ENCODE results near the gene SMNDC1. TPM values are rescaled to one million over a fixed set of nuclear protein-coding genes. Genes with fewer than 3 reads are reported as not detected.
"Not testable (repeated sequence)": the region's sequence is repeated elsewhere in the genome, so short reads cannot be mapped to it uniquely, and the experiment has no call there.

The SMNDC1 gene
- total and polyA plus RNA-seq, 2 donors from 2014 or later, result 12.4 to 28.6 TPM

DNA sequence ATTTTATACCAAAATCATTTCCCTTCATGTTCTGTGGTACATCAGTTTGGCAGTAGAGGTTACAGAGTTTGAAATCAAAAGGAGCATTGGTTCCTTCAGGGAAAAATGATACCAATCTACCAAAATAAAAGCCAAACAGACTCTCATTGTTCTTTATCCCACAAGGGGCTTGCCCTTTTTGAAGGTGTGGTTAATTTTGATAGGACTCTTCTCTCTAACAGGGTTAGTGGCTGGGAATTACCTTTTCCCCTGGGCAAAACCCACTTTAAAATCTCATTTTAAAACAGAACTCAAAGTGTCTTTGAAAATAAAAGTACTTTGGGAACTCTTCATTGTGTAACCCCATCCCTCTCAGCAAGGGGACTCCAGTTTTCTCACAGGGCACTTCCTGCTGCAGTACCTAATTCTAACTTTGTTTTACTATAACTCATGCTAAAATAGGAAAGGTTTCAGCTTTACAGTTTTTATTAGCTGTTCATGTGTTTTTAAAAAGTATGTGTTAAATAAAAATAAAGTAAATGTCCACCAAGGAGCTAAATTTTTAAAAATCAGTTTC is 30.6 kb downstream of the SMNDC1 start:
- Histone ChIP-seq H3K36me3 (ENCODE audit: control insufficient read depth in 2 of 3, insufficient read depth in 3 of 3, low read length in 3 of 3) (no peaks in the 10 kb centered on the region), H3K4me3 (ENCODE audit: low read length in 3 of 3) (no peak overlapping the region), H3K27ac (ENCODE audit: low read depth in 2 of 2, low read length in 2 of 2) (no peak overlapping the region), H3K9ac (ENCODE audit: low read length in 3 of 3) (no peak overlapping the region), H3K27me3 (ENCODE audit: control insufficient read depth, insufficient read depth, low read length) (no peaks in the 10 kb centered on the region), H3K4me1 (ENCODE audit: control insufficient read depth in 2 of 3, insufficient read depth in 2 of 3, low read depth in 1 of 3, low read length in 3 of 3) (peaks cover 0 to 11% (median 7%) of the 10 kb centered on the region in 3 donors), H3K9me3 (ENCODE audit: control insufficient read depth in 2 of 3, insufficient read depth in 1 of 3, low read length in 3 of 3) (no peaks in the 10 kb centered on the region)
- intact Hi-C loops (cut with DNase I), result no loop called here
- FAIRE-seq (no peak), DNase-seq (no peak)
- TF ChIP-seq, protein P1, sequence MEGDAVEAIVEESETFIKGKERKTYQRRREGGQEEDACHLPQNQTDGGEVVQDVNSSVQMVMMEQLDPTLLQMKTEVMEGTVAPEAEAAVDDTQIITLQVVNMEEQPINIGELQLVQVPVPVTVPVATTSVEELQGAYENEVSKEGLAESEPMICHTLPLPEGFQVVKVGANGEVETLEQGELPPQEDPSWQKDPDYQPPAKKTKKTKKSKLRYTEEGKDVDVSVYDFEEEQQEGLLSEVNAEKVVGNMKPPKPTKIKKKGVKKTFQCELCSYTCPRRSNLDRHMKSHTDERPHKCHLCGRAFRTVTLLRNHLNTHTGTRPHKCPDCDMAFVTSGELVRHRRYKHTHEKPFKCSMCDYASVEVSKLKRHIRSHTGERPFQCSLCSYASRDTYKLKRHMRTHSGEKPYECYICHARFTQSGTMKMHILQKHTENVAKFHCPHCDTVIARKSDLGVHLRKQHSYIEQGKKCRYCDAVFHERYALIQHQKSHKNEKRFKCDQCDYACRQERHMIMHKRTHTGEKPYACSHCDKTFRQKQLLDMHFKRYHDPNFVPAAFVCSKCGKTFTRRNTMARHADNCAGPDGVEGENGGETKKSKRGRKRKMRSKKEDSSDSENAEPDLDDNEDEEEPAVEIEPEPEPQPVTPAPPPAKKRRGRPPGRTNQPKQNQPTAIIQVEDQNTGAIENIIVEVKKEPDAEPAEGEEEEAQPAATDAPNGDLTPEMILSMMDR (IDR thresholded peaks at IDR 0.05; ENCODE audit: borderline replicate concordance, extremely low read depth, insufficient read depth), result no peak

DNA sequence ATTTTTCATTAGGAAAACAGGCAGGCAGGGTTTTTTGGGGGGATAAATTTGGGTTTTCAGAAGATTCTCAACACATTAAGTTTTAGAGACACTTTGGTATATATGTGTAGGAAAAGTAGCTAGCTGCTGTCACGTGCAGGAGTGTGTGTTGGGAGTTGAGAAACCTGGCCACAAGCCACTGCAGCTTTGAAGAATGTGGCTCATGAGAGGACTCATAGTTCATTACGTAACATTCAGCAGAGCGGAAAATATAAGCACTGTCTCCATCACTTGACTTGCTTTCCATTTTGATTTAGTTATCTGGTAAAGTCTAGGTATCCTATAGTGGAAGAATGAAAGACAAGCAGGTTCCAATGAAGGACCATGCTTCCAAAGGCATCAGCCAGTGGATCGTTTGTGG is 31.2 kb downstream of the SMNDC1 start:
- intact Hi-C loops (cut with DNase I), result no loop called here
- TF ChIP-seq, protein P1 (IDR thresholded peaks at IDR 0.05; ENCODE audit: borderline replicate concordance, extremely low read depth, insufficient read depth), result no peak
- FAIRE-seq (no peak), DNase-seq (peak in 3 of 5 donors; percentile 18 to 71 (median 60))
- H3K4me3 ChIP-seq (ENCODE audit: low read length in 3 of 3), result no peak overlapping the region
- no peak overlapping the region for H3K27ac ChIP-seq (ENCODE audit: low read depth in 2 of 2, low read length in 2 of 2)
- no peaks in the 10 kb centered on the region for H3K9me3 ChIP-seq (ENCODE audit: control insufficient read depth in 2 of 3, insufficient read depth in 1 of 3, low read length in 3 of 3)
- H3K27me3 ChIP-seq (ENCODE audit: control insufficient read depth, insufficient read depth, low read length), result no peaks in the 10 kb centered on the region
- no peaks in the 10 kb centered on the region for H3K36me3 ChIP-seq (ENCODE audit: control insufficient read depth in 2 of 3, insufficient read depth in 3 of 3, low read length in 3 of 3)
- H3K4me1 ChIP-seq (ENCODE audit: control insufficient read depth in 2 of 3, insufficient read depth in 2 of 3, low read depth in 1 of 3, low read length in 3 of 3), result peaks cover 0 to 14% (median 13%) of the 10 kb centered on the region in 3 donors
- H3K9ac ChIP-seq (ENCODE audit: low read length in 3 of 3), result no peak overlapping the region

DNA sequence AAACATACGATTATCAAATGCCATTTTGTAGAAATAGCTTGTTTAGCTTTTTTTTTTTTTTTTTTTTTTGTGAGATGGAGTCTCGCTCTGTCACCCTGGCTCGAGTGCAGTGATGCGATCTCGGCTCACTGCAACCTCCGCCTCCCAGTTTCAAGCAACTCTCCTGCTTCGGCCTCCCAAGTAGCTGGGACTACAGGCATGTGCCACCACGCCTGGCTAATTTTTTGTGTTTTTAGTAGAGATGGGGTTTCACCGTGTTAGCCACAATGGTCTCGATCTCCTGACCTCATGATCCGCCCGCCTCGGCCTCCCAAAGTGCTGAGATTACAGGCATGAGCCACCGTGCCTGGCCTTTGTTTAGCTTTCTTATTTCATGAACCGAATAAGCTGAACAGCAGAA is 31.7 kb downstream of the SMNDC1 start:
- H3K4me1 ChIP-seq (ENCODE audit: control insufficient read depth in 2 of 3, insufficient read depth in 2 of 3, low read depth in 1 of 3, low read length in 3 of 3), result peaks cover 0 to 14% (median 13%) of the 10 kb centered on the region in 3 donors
- H3K36me3 ChIP-seq (ENCODE audit: control insufficient read depth in 2 of 3, insufficient read depth in 3 of 3, low read length in 3 of 3); intact Hi-C loops (cut with DNase I); H3K9ac ChIP-seq (ENCODE audit: low read length in 3 of 3); H3K4me3 ChIP-seq (ENCODE audit: low read length in 3 of 3); H3K27me3 ChIP-seq (ENCODE audit: control insufficient read depth, insufficient read depth, low read length); H3K27ac ChIP-seq (ENCODE audit: low read depth in 2 of 2, low read length in 2 of 2); FAIRE-seq; H3K9me3 ChIP-seq (ENCODE audit: control insufficient read depth in 2 of 3, insufficient read depth in 1 of 3, low read length in 3 of 3): not testable (repeated sequence)
- DNase-seq, result peak in 2 of 5 donors; percentile 19 to 42

DNA sequence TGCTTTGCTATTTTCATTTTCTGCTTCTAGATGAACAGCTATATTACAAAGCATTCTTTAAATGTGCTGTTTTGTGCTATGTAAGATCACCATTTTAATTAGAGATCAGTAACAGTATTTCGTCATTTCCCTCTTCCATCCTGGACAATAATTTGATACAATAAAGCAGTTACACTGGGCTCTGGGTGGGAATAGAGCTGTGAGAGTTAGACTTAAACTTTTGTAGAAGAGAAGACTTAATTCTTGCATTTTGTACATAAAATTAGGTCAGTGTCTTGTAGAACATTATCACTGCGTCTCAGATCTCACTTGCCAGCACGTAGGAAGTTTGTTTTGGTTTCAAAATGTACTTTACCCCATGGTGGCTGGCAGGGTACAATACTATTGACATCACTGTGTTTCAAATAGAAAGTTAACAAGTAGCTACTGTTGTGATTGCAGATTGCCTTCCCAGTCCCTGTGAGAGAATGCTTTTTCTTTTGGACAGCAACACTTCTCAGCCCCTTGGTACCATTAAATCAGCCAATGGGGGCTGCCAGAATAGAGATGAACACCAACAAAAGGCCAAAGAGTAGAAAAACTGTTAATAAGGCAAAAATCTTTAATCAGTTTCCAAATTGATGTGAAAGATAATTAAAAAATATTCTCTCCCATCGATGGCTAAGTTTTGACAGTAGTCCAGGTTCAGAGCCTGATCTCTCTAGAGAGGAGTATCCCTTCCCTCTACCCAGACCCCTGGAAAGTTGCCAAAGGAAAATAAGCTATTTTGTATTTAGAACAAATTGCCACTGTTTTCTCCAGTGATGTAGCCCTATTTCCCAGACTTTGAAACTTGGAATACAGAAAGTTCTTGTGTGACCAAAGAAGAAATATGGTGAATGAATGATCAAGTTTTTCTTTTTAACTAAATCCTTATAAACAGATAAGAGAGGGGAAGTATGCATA is 35.1 kb downstream of the SMNDC1 start:
- Histone ChIP-seq H3K27ac (ENCODE audit: low read depth in 2 of 2, low read length in 2 of 2) (peak overlapping the region; percentile 36 to 73), H3K27me3 (ENCODE audit: control insufficient read depth, insufficient read depth, low read length) (no peaks in the 10 kb centered on the region), H3K9ac (ENCODE audit: low read length in 3 of 3) (peak overlapping the region in 1 of 3 donors; percentile 23), H3K4me3 (ENCODE audit: low read length in 3 of 3) (peak overlapping the region in 2 of 3 donors; percentile 53 to 57), H3K36me3 (ENCODE audit: control insufficient read depth in 2 of 3, insufficient read depth in 3 of 3, low read length in 3 of 3) (no peaks in the 10 kb centered on the region), H3K4me1 (ENCODE audit: control insufficient read depth in 2 of 3, insufficient read depth in 2 of 3, low read depth in 1 of 3, low read length in 3 of 3) (peaks cover 0 to 14% (median 13%) of the 10 kb centered on the region in 3 donors), H3K9me3 (ENCODE audit: control insufficient read depth in 2 of 3, insufficient read depth in 1 of 3, low read length in 3 of 3) (no peaks in the 10 kb centered on the region)
- FAIRE-seq (no peak), DNase-seq (peak in 1 of 5 donors; percentile 24)
- TF ChIP-seq, protein P1 (IDR thresholded peaks at IDR 0.05; ENCODE audit: borderline replicate concordance, extremely low read depth, insufficient read depth), result no peak
- intact Hi-C loops (cut with DNase I), result no loop called here
